H1 (cell line): ENCODE data around the gene ENO4. TPM values are rescaled to one million over a fixed set of nuclear protein-coding genes. Genes with fewer than 3 reads are reported as not detected.

Experiments
- ATF3 ChIP-seq: IDR thresholded peaks from 2 replicates; pipeline ENCODE4 v1.6.1; 2011; ENCODE audit warnings: low read depth, mild to moderate bottlenecking, low read length; ENCODE audit not compliant: insufficient read depth
- CHD7 ChIP-seq: fragments of 300-600 bp; sonication (generic); IDR thresholded peaks from 2 replicates; pipeline ENCODE4 v1.7.1; 2012; ENCODE audit warnings: low read length, moderate library complexity, mild to moderate bottlenecking, inconsistent platforms; ENCODE audit not compliant: insufficient replicate concordance
- JUN ChIP-seq: IDR thresholded peaks from 2 replicates; pipeline ENCODE4 v1.6.1; 2011; ENCODE audit warnings: low read depth, mild to moderate bottlenecking, improper control_type of control experiment, low read length
- KDM4A ChIP-seq: IDR thresholded peaks from one replicate; pipeline ENCODE4 v1.7.1; 2012; ENCODE audit warnings: low read depth, mild to moderate bottlenecking, moderate library complexity, low read length, inconsistent platforms; ENCODE audit not compliant: severe bottlenecking
- KDM5A ChIP-seq: fragments of 200-600 bp; IDR thresholded peaks from 2 replicates; pipeline ENCODE4 v1.7.1; 2012; ENCODE audit warnings: mild to moderate bottlenecking, low read length, inconsistent platforms, mixed read lengths
- MAFK ChIP-seq: IDR thresholded peaks from 2 replicates; pipeline ENCODE4 v1.6.1; 2012; ENCODE audit warnings: low read depth, mild to moderate bottlenecking, improper control_type of control experiment, low read length
- SIX5 ChIP-seq: IDR thresholded peaks from 2 replicates; pipeline ENCODE4 v1.6.1; 2011; ENCODE audit warnings: mild to moderate bottlenecking, low read depth, low read length
- TAF7 ChIP-seq: optimal IDR thresholded peaks from 2 replicates; pipeline ENCODE3; 2011; ENCODE audit warnings: low read depth, mild to moderate bottlenecking, inconsistent platforms, low read length, moderate library complexity, borderline replicate concordance
- polyA plus RNA-seq, 7 experiments: library from polyadenylated mRNA; depleted of rRNA in 3 of 7; stranded (reverse) in 5 of 7; unstranded in 2 of 7; fragments of >200 nt in 5 of 7; fragments of 200-250 nt in 2 of 7; gene quantifications; 1 replicate in 5 of 7; 2 replicates in 1 of 7; 4 replicates in 1 of 7; pipeline versions ENCODE4 v1.2.1 to v1.2.3, GENCODE V29; 2011 to 2013; ENCODE audit warnings: missing spikeins in 2 of 7, mixed read lengths in 2 of 7
- total RNA-seq: library from RNA; stranded (reverse); fragmentation: NEBNext Ultra II Directional; extraction: Animal tissue kit (Norgen Biotek cat#: 25700); gene quantifications from 2 replicates; pipeline ENCODE4 v1.2.1, GENCODE V29; 2021

ENO4 gene
- total and polyA plus RNA-seq, 2 of the 8 experiments (the other 6 are each of a cell fraction or from before 2014, with no cell fraction given): 0.77 TPM; not detected in 1

GRCh38 chr10:116907245-116907987 lies 58.1 kb downstream of the ENO4 start (continued):
- TF ChIP-seq CHD7: no peak
- TF ChIP-seq KDM5A: no peak
- TF ChIP-seq JUN: no peak
- TF ChIP-seq SIX5: no peak
- no peak for TF ChIP-seq MAFK
- TF ChIP-seq TAF7: no peak
- no peak for TF ChIP-seq ATF3
- TF ChIP-seq KDM4A: no peak
